Activated T-cell treated with anti-CD3 and anti-CD28 coated beads, Interleukin-2, amount 50 U/mL, for 4 hours (primary cell): Measurements from ENCODE around the gene DCHS1. TPM values are rescaled to one million over a fixed set of nuclear protein-coding genes. Genes with fewer than 3 reads are reported as not detected.

Source experiments
- ATAC-seq, 2 donors: fragments of 200-7000 bp; cut with Tn5 transposase; one replicate each; pipeline ENCODE4 v1.10.0; 2021
- DNase-seq: peaks from one replicate; pipeline ENCODE4 v3.0.0-alpha.2; 2020
- H3K27me3 Mint-ChIP-seq: one replicate; pipeline ENCODE4 v1.8.0; 2021; ENCODE audit warnings: low read depth, mixed read lengths
- H3K36me3 Mint-ChIP-seq: one replicate; pipeline ENCODE4 v1.8.0; 2022; ENCODE audit warnings: mixed read lengths; ENCODE audit not compliant: insufficient read depth
- H3K4me1 Mint-ChIP-seq: one replicate; pipeline ENCODE4 v1.8.0; 2021; ENCODE audit warnings: low read depth, mixed read lengths
- H3K4me3 Mint-ChIP-seq: one replicate; pipeline ENCODE4 v1.8.0; 2021; ENCODE audit warnings: mild to moderate bottlenecking, moderate library complexity, mixed read lengths
- H3K9me3 Mint-ChIP-seq: one replicate; pipeline ENCODE4 v1.8.0; 2021; ENCODE audit warnings: mixed read lengths
- total RNA-seq, 3 donors: library from RNA; stranded (reverse); gene quantifications; one replicate each; pipeline ENCODE4 v1.2.1, GENCODE V29; 2021

Gene DCHS1
- total RNA-seq, 3 donors from 2014 or later, result 0.28 to 0.40 (median 0.33) TPM

GRCh38 chr11:6571434-6572008, 84.1 kb downstream of the DCHS1 start:
- no peaks in the 10 kb centered on the region for H3K4me1 Mint-ChIP-seq
- no peaks in the 10 kb centered on the region for H3K27me3 Mint-ChIP-seq

More at GRCh38 chr11:6571434-6572008, 84.1 kb downstream of the DCHS1 start:
- H3K36me3 Mint-ChIP-seq, result peaks cover 17% of the 10 kb centered on the region
- DNase-seq (no peak), ATAC-seq (no peak)
- no peak overlapping the region for H3K4me3 Mint-ChIP-seq
- no peaks in the 10 kb centered on the region for H3K9me3 Mint-ChIP-seq

Other genes with a start within 250 kb of the DCHS1 start
- gene APBB1, start 236.7 kb downstream of the DCHS1 start, total RNA-seq, result 10 to 100 TPM; 25.7 to 34.5 (median 27.9) TPM
- 1 to 10 TPM in 1 of 3 donors, under 1 TPM in 2; 0.71 to 2.0 (median 0.96) TPM for gene HPX, start 214.8 kb downstream of the DCHS1 start, total RNA-seq
- gene TRIM3, start 181.9 kb downstream of the DCHS1 start, total RNA-seq, result 1 to 10 TPM; 3.2 to 4.3 (median 3.6) TPM
- gene ARFIP2, start 174.5 kb downstream of the DCHS1 start, total RNA-seq, result 10 to 100 TPM; 55.4 to 59.6 (median 56.5) TPM
- 10 to 100 TPM; 45.4 to 48.5 (median 48.1) TPM for gene TIMM10B, start 174.3 kb downstream of the DCHS1 start, total RNA-seq
- 1 to 10 TPM; 6.0 to 6.7 (median 6.1) TPM for gene DNHD1, start 158.5 kb downstream of the DCHS1 start, total RNA-seq
- 10 to 100 TPM; 37.8 to 48.2 (median 41.4) TPM for gene RRP8, start 52.2 kb downstream of the DCHS1 start, total RNA-seq
- gene ILK, start 52.0 kb downstream of the DCHS1 start, total RNA-seq, result 10 to 100 TPM; 38.6 to 48.9 (median 45.0) TPM
- 100 to 1,000 TPM; 163 to 191 (median 188) TPM for gene TAF10, start 43.6 kb downstream of the DCHS1 start, total RNA-seq
- 10 to 100 TPM; 25.4 to 35.6 (median 27.3) TPM for gene TPP1, start 36.4 kb downstream of the DCHS1 start, total RNA-seq
- gene MRPL17, start 27.5 kb upstream of the DCHS1 start, total RNA-seq, result 100 to 1,000 TPM; 149 to 162 (median 156) TPM
- under 1 TPM in 1 of 3 donors, not detected in 2; 0.16 TPM for gene OR2AG2, start 116.2 kb upstream of the DCHS1 start, total RNA-seq
- gene OR2AG1, start 127.2 kb upstream of the DCHS1 start, total RNA-seq, result not detected
- not detected for gene OR6A2, start 143.9 kb upstream of the DCHS1 start, total RNA-seq
- gene OR10A5, start 189.9 kb upstream of the DCHS1 start, total RNA-seq, result not detected
- not detected for gene OR10A2, start 207.2 kb upstream of the DCHS1 start, total RNA-seq
- not detected for gene OR10A4, start 220.8 kb upstream of the DCHS1 start, total RNA-seq
- gene OR2D2, start 236.7 kb upstream of the DCHS1 start, total RNA-seq, result not detected